Measurements from ENCODE around the gene EFCAB6. TPM values are rescaled to one million over a fixed set of nuclear protein-coding genes. Genes with fewer than 3 reads are reported as not detected.

EFCAB6 gene
- total and polyA plus RNA-seq, 2 donors (not counting 3 experiments of a cell fraction or from before 2014, with no cell fraction given), result 0.07 to 0.31 TPM

DNA sequence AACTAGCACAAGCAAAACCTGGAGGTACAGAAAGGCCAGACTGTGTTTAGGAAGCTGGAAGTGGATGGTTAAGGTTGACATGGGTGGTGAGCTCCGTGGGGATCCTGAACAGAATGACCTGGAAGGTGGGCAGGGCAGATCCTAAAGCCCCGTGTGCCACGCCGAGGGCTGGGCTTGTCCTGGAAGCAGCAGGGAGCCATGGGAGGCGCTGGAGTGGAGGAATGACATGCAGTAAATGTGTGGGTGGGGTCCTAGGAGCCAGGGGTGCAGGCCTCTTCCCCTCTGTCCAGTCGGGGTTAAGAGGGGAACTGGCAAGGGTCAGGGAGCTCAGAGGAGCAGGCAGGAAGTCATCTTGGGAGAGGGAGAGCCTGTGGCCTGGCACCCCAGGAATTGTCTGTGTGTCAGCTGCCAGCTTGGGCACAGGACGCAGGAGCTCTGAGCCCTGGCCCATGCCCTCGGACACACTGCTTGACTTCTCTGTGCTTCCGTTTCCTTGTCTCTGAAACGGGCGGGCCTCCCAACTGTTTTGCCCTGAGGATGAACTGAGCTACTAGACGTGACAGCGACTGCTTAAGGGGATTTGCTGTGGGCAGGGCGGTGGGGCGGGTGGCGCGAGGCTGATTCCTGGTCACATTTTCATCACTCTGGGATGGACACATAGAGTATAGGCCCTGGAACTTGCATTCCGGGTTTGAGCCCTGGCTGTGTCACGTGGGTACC, 324.6 kb downstream of the EFCAB6 start:
- Histone ChIP-seq H3K9me1 (replicated peaks; ENCODE audit: control insufficient read depth, extremely low read depth, insufficient read depth, low read length) (no peaks in the 10 kb centered on the region), H3K4me1 (ENCODE audit: control insufficient read depth, extremely low read depth, insufficient read depth, low read length) (no peaks in the 10 kb centered on the region), H3K36me3 (ENCODE audit: control insufficient read depth in 2 of 2, extremely low read depth in 1 of 2, insufficient read depth in 2 of 2, low read length in 2 of 2) (no peaks in the 10 kb centered on the region), H2AFZ (ENCODE audit: low read depth, low read length) (no peak overlapping the region), H3K4me3 (replicated peaks in 1 of 3; ENCODE audit: insufficient read depth in 1 of 3, low read depth in 1 of 3, low read length in 3 of 3) (no peak overlapping the region), H3K27ac (ENCODE audit: insufficient read depth, low read depth, low read length) (no peak overlapping the region), H3K4me2 (ENCODE audit: insufficient read depth, low read length) (no peak overlapping the region), H3K9ac (replicated peaks; ENCODE audit: extremely low read depth, insufficient read depth, low read length) (no peak overlapping the region), H4K20me1 (replicated peaks; ENCODE audit: control insufficient read depth, extremely low read depth, insufficient read depth, low read length) (no peaks in the 10 kb centered on the region), H3K9me3 (replicated peaks; ENCODE audit: control insufficient read depth, insufficient read depth, low read length) (peaks cover 2% of the 10 kb centered on the region), H3K79me2 (ENCODE audit: control insufficient read depth, insufficient read depth, low read length) (no peaks in the 10 kb centered on the region), H3K27me3 (ENCODE audit: control insufficient read depth in 2 of 2, insufficient read depth in 2 of 2, low read length in 2 of 2) (no peaks in the 10 kb centered on the region)
- dilution Hi-C loops (cut with MboI; ENCODE audit: extremely low pct_ligation_motif_present, low sequenced_read_pairs) (no loop called here), intact Hi-C loops (cut with micrococcal nuclease) (no loop called here)
- POLR2A ChIA-PET, result no interaction called here
- FAIRE-seq, result no peak
- CTCF ChIA-PET, result no interaction called here
- no TSS peak for BruUV-seq (replicated peaks)
- DNase-seq (ENCODE audit: low read depth, low spot score), result no peak
- TF ChIP-seq JUN (IDR thresholded peaks at IDR 0.05; ENCODE audit: borderline replicate concordance, insufficient read depth, insufficient read length, low read depth) (no peak), FOS (IDR thresholded peaks at IDR 0.05; ENCODE audit: borderline replicate concordance, insufficient read depth, low read length) (no peak), POLR2AphosphoS5 (IDR thresholded peaks at IDR 0.05; ENCODE audit: insufficient read depth, low read depth, low read length) (no peak), POLR2A (IDR thresholded peaks at IDR 0.05; ENCODE audit: low read depth, low read length) (no peak), EZH2 (IDR thresholded peaks at IDR 0.05; ENCODE audit: borderline replicate concordance, low read depth, low read length, severe bottlenecking) (no peak), GATA2 (IDR thresholded peaks at IDR 0.05; ENCODE audit: insufficient read depth, insufficient read length, low read depth, low read length) (no peak), MYC (IDR thresholded peaks at IDR 0.05; ENCODE audit: low read depth, low read length) (no peak)
- TF ChIP-seq, protein P1, sequence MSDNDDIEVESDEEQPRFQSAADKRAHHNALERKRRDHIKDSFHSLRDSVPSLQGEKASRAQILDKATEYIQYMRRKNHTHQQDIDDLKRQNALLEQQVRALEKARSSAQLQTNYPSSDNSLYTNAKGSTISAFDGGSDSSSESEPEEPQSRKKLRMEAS (IDR thresholded peaks at IDR 0.05; ENCODE audit: insufficient read depth, insufficient read length), result no peak
- TF ChIP-seq, protein P2, sequence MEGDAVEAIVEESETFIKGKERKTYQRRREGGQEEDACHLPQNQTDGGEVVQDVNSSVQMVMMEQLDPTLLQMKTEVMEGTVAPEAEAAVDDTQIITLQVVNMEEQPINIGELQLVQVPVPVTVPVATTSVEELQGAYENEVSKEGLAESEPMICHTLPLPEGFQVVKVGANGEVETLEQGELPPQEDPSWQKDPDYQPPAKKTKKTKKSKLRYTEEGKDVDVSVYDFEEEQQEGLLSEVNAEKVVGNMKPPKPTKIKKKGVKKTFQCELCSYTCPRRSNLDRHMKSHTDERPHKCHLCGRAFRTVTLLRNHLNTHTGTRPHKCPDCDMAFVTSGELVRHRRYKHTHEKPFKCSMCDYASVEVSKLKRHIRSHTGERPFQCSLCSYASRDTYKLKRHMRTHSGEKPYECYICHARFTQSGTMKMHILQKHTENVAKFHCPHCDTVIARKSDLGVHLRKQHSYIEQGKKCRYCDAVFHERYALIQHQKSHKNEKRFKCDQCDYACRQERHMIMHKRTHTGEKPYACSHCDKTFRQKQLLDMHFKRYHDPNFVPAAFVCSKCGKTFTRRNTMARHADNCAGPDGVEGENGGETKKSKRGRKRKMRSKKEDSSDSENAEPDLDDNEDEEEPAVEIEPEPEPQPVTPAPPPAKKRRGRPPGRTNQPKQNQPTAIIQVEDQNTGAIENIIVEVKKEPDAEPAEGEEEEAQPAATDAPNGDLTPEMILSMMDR (IDR thresholded peaks at IDR 0.05; ENCODE audit: extremely low read depth in 1 of 2, insufficient read depth in 1 of 2, low read depth in 1 of 2, low read length in 2 of 2), result no peak

All from endothelial cell of umbilical vein (primary cell).